ENCODE measurements around the gene SYCP2.

The SYCP2 gene

DNA sequence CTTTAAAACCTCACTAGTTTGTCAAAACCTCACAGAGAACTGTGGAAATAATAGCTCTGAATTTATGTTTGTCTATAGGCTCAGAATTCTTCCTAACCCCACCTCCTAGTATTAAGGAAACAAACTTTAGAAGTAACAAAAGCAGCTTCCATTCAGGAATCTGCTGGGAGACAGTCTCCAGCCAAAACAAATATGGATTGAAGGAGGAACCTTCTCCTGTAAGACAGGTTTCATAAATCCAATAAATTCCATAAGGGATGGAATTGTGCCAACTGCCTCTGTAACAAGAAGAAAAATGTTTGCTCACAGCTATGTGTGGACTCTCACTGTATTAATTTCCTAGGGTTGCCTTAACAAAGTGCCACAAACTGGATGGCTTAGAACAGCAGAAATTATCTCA is 7.5 kb downstream of the SYCP2 start:
- Histone ChIP-seq H3K4me2 (ENCODE audit: low read length) (no peak overlapping the region), H3K4me1 (ENCODE audit: insufficient read depth, low read length, severe bottlenecking) (no peaks in the 10 kb centered on the region)

DNA sequence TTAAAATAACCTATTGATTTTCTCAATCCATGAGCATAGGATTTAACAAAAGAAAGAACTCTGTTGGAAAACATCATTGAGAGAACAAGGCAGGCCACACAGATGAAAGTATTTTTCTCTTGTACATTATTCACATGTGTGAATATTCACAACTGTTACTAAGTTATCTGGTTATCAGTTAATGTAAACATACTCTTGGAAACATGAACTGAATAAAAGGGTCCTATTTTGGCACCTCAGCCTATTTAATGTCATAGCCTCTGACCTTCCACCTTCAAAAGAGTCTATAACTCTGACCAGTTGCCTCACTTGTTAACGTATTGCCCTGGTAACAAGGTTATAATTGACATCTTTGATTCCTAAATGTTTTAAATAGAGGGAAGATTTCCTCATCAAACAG is 8.1 kb downstream of the SYCP2 start:
- Histone ChIP-seq H3K9ac (ENCODE audit: low read length) (no peak overlapping the region), H3K4me1 (ENCODE audit: insufficient read depth, low read length, severe bottlenecking) (no peaks in the 10 kb centered on the region), H3K27ac (ENCODE audit: low read depth, low read length, poor library complexity, severe bottlenecking) (no peak overlapping the region), H3K79me2 (ENCODE audit: insufficient read depth, low read length) (no peaks in the 10 kb centered on the region), H3K36me3 (ENCODE audit: insufficient read depth, low read length) (no peaks in the 10 kb centered on the region), H2AFZ (ENCODE audit: low read length) (no peak overlapping the region), H3K4me2 (ENCODE audit: low read length) (no peak overlapping the region), H3K9me2 (ENCODE audit: low read depth, low read length) (no peaks in the 10 kb centered on the region), H3K27me3 (ENCODE audit: insufficient read depth, low read length) (no peaks in the 10 kb centered on the region), H3K4me3 (ENCODE audit: low read depth, low read length, poor library complexity, severe bottlenecking) (no peak overlapping the region), H4K20me1 (ENCODE audit: insufficient read depth, low read length) (no peaks in the 10 kb centered on the region), H3F3A (ENCODE audit: insufficient read depth, low read length) (no peaks in the 10 kb centered on the region), H3K9me3 (ENCODE audit: low read length) (no peaks in the 10 kb centered on the region)
- TF ChIP-seq, protein P1, sequence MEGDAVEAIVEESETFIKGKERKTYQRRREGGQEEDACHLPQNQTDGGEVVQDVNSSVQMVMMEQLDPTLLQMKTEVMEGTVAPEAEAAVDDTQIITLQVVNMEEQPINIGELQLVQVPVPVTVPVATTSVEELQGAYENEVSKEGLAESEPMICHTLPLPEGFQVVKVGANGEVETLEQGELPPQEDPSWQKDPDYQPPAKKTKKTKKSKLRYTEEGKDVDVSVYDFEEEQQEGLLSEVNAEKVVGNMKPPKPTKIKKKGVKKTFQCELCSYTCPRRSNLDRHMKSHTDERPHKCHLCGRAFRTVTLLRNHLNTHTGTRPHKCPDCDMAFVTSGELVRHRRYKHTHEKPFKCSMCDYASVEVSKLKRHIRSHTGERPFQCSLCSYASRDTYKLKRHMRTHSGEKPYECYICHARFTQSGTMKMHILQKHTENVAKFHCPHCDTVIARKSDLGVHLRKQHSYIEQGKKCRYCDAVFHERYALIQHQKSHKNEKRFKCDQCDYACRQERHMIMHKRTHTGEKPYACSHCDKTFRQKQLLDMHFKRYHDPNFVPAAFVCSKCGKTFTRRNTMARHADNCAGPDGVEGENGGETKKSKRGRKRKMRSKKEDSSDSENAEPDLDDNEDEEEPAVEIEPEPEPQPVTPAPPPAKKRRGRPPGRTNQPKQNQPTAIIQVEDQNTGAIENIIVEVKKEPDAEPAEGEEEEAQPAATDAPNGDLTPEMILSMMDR (IDR thresholded peaks at IDR 0.05; ENCODE audit: low read length): no peak
- TF ChIP-seq EZH2 (IDR thresholded peaks at IDR 0.05; ENCODE audit: borderline replicate concordance, low read length): no peak

More for the DNA sequence above, 7.5 kb downstream of the SYCP2 start:
- no peaks in the 10 kb centered on the region for H3K9me2 ChIP-seq (ENCODE audit: low read depth, low read length)
- H3K36me3 ChIP-seq (ENCODE audit: insufficient read depth, low read length): no peaks in the 10 kb centered on the region
- H3F3A ChIP-seq (ENCODE audit: insufficient read depth, low read length): no peaks in the 10 kb centered on the region
- H3K9ac ChIP-seq (ENCODE audit: low read length): no peak overlapping the region
- no peak overlapping the region for H2AFZ ChIP-seq (ENCODE audit: low read length)
- H3K4me3 ChIP-seq (ENCODE audit: low read depth, low read length, poor library complexity, severe bottlenecking): no peak overlapping the region
- no peaks in the 10 kb centered on the region for H3K9me3 ChIP-seq (ENCODE audit: low read length)
- H4K20me1 ChIP-seq (ENCODE audit: insufficient read depth, low read length): no peaks in the 10 kb centered on the region
- no peaks in the 10 kb centered on the region for H3K27me3 ChIP-seq (ENCODE audit: insufficient read depth, low read length)
- TF ChIP-seq, protein P1 (IDR thresholded peaks at IDR 0.05; ENCODE audit: low read length): no peak
- TF ChIP-seq EZH2 (IDR thresholded peaks at IDR 0.05; ENCODE audit: borderline replicate concordance, low read length): no peak
- H3K27ac ChIP-seq (ENCODE audit: low read depth, low read length, poor library complexity, severe bottlenecking): no peak overlapping the region
- H3K79me2 ChIP-seq (ENCODE audit: insufficient read depth, low read length): no peaks in the 10 kb centered on the region

DNA sequence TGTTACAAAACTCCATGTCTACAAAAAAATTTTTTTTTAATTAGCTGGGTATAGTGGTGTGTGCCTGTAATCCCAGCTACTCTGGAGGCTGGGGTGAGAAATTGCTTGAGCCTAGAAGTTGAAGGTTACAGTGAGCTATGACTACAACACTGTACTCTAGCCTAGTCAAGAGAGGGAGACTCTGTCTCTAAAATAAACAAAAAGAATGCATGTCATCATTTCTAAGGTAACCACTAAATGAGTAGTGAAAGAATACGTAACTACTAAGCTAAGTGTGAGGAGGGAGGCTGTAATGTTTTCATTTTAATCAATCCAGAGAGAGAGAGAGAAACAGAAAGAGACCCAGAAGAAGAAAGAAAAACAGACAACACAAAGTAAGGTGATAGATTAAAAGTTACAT is 9.9 kb downstream of the SYCP2 start:
- Histone ChIP-seq H3K9me2 (ENCODE audit: low read depth, low read length) (no peaks in the 10 kb centered on the region), H3K4me2 (ENCODE audit: low read length) (no peak overlapping the region), H3K9me3 (ENCODE audit: low read length) (no peaks in the 10 kb centered on the region), H3K9ac (ENCODE audit: low read length) (no peak overlapping the region), H3F3A (ENCODE audit: insufficient read depth, low read length) (no peaks in the 10 kb centered on the region), H2AFZ (ENCODE audit: low read length) (no peak overlapping the region), H3K4me1 (ENCODE audit: insufficient read depth, low read length, severe bottlenecking) (no peaks in the 10 kb centered on the region), H4K20me1 (ENCODE audit: insufficient read depth, low read length) (no peaks in the 10 kb centered on the region), H3K27ac (ENCODE audit: low read depth, low read length, poor library complexity, severe bottlenecking) (no peak overlapping the region), H3K36me3 (ENCODE audit: insufficient read depth, low read length) (no peaks in the 10 kb centered on the region), H3K27me3 (ENCODE audit: insufficient read depth, low read length) (no peaks in the 10 kb centered on the region), H3K79me2 (ENCODE audit: insufficient read depth, low read length) (no peaks in the 10 kb centered on the region), H3K4me3 (ENCODE audit: low read depth, low read length, poor library complexity, severe bottlenecking) (no peak overlapping the region)
- no peak for TF ChIP-seq EZH2 (IDR thresholded peaks at IDR 0.05; ENCODE audit: borderline replicate concordance, low read length)
- TF ChIP-seq, protein P1 (IDR thresholded peaks at IDR 0.05; ENCODE audit: low read length): no peak
